ENCODE measurements around the gene AGO4. TPM values are rescaled to one million over a fixed set of nuclear protein-coding genes. Genes with fewer than 3 reads are reported as not detected.

The AGO4 gene
- total and polyA plus RNA-seq, 2 donors (not counting 1 experiment from before 2014, with no cell fraction given): 10.2 to 25.6 TPM

- no peak overlapping the region for H3K4me2 ChIP-seq (ENCODE audit: extremely low read depth, insufficient read depth, low read length)
- no peak overlapping the region for H2AFZ ChIP-seq (ENCODE audit: low read length)
- H3K9me3 ChIP-seq (ENCODE audit: control insufficient read depth, insufficient read depth, low read depth, low read length): no peaks in the 10 kb centered on the region
- no peaks in the 10 kb centered on the region for H4K20me1 ChIP-seq (ENCODE audit: control insufficient read depth, extremely low read depth, insufficient read depth, low read length)
- H3K27me3 ChIP-seq (ENCODE audit: control insufficient read depth, insufficient read depth, low read length): no peaks in the 10 kb centered on the region
- H3K36me3 ChIP-seq (ENCODE audit: control insufficient read depth, insufficient read depth, low read length): no peaks in the 10 kb centered on the region
- H3K27ac ChIP-seq (ENCODE audit: insufficient read depth, low read length): no peak overlapping the region
- no peak overlapping the region for H3K4me3 ChIP-seq (replicated peaks in 1 of 4; ENCODE audit: control extremely low read depth in 1 of 4, insufficient read depth in 1 of 4, low read depth in 3 of 4, low read length in 4 of 4)
- no peaks in the 10 kb centered on the region for H3K79me2 ChIP-seq (ENCODE audit: control insufficient read depth, insufficient read depth, low read length)
- DNase-seq (ENCODE audit: low read depth in 2 of 2): no peak
- no peak for TF ChIP-seq CTCF (conservative IDR thresholded peaks at IDR 0.05 in 1 of 2, IDR thresholded peaks at IDR 0.05 in 1 of 2; ENCODE audit: low read depth in 1 of 2, low read length in 2 of 2)
- TF ChIP-seq EZH2 (IDR thresholded peaks at IDR 0.05; ENCODE audit: low read length, missing control alignments): no peak
- H3K9ac ChIP-seq (ENCODE audit: insufficient read depth, low read length): no peak overlapping the region
- H3K4me1 ChIP-seq (ENCODE audit: control insufficient read depth, extremely low read depth, insufficient read depth, low read length): no peaks in the 10 kb centered on the region
These were observed 78.2 kb downstream of the AGO4 start for GRCh38 chr1:35885961-35886558.

- no peak overlapping the region for H3K27ac ChIP-seq (ENCODE audit: insufficient read depth, low read length)
- H4K20me1 ChIP-seq (ENCODE audit: control insufficient read depth, extremely low read depth, insufficient read depth, low read length): no peaks in the 10 kb centered on the region
- no peaks in the 10 kb centered on the region for H3K27me3 ChIP-seq (ENCODE audit: control insufficient read depth, insufficient read depth, low read length)
- H3K79me2 ChIP-seq (ENCODE audit: control insufficient read depth, insufficient read depth, low read length): no peaks in the 10 kb centered on the region
- TF ChIP-seq EZH2 (IDR thresholded peaks at IDR 0.05; ENCODE audit: low read length, missing control alignments) (no peak), CTCF (conservative IDR thresholded peaks at IDR 0.05 in 1 of 2, IDR thresholded peaks at IDR 0.05 in 1 of 2; ENCODE audit: low read depth in 1 of 2, low read length in 2 of 2) (no peak)
- no peaks in the 10 kb centered on the region for H3K4me1 ChIP-seq (ENCODE audit: control insufficient read depth, extremely low read depth, insufficient read depth, low read length)
- H3K9me3 ChIP-seq (ENCODE audit: control insufficient read depth, insufficient read depth, low read depth, low read length): no peaks in the 10 kb centered on the region
- no peak overlapping the region for H3K4me3 ChIP-seq (replicated peaks in 1 of 4; ENCODE audit: control extremely low read depth in 1 of 4, insufficient read depth in 1 of 4, low read depth in 3 of 4, low read length in 4 of 4)
- peak in 1 of 2 donors; percentile 19 for DNase-seq (ENCODE audit: low read depth in 2 of 2)
- H3K9ac ChIP-seq (ENCODE audit: insufficient read depth, low read length): no peak overlapping the region
- H2AFZ ChIP-seq (ENCODE audit: low read length): no peak overlapping the region
- H3K4me2 ChIP-seq (ENCODE audit: extremely low read depth, insufficient read depth, low read length): no peak overlapping the region
- H3K36me3 ChIP-seq (ENCODE audit: control insufficient read depth, insufficient read depth, low read length): no peaks in the 10 kb centered on the region
These were observed 79.0 kb downstream of the AGO4 start for GRCh38 chr1:35886577-35887431.

GRCh38 chr1:35887508-35887907, 79.7 kb downstream of the AGO4 start:
- Histone ChIP-seq H4K20me1 (ENCODE audit: control insufficient read depth, extremely low read depth, insufficient read depth, low read length) (no peaks in the 10 kb centered on the region), H3K79me2 (ENCODE audit: control insufficient read depth, insufficient read depth, low read length) (no peaks in the 10 kb centered on the region), H2AFZ (ENCODE audit: low read length) (no peak overlapping the region), H3K27ac (ENCODE audit: insufficient read depth, low read length) (no peak overlapping the region), H3K9ac (ENCODE audit: insufficient read depth, low read length) (no peak overlapping the region), H3K9me3 (ENCODE audit: control insufficient read depth, insufficient read depth, low read depth, low read length) (no peaks in the 10 kb centered on the region), H3K27me3 (ENCODE audit: control insufficient read depth, insufficient read depth, low read length) (no peaks in the 10 kb centered on the region), H3K36me3 (ENCODE audit: control insufficient read depth, insufficient read depth, low read length) (no peaks in the 10 kb centered on the region), H3K4me2 (ENCODE audit: extremely low read depth, insufficient read depth, low read length) (no peak overlapping the region), H3K4me1 (ENCODE audit: control insufficient read depth, extremely low read depth, insufficient read depth, low read length) (no peaks in the 10 kb centered on the region), H3K4me3 (replicated peaks in 1 of 4; ENCODE audit: control extremely low read depth in 1 of 4, insufficient read depth in 1 of 4, low read depth in 3 of 4, low read length in 4 of 4) (no peak overlapping the region)
- no peak for DNase-seq (ENCODE audit: low read depth in 2 of 2)
- TF ChIP-seq EZH2 (IDR thresholded peaks at IDR 0.05; ENCODE audit: low read length, missing control alignments) (no peak), CTCF (conservative IDR thresholded peaks at IDR 0.05 in 1 of 2, IDR thresholded peaks at IDR 0.05 in 1 of 2; ENCODE audit: low read depth in 1 of 2, low read length in 2 of 2) (no peak)

Data from fibroblast of lung (primary cell).